HG02981 (cell line): Measurements from ENCODE around the gene UBE2E2.

Experiments used
- ATAC-seq: cut with Tn5 transposase; IDR thresholded peaks from one replicate; pipeline ENCODE4 v1.9.1; 2021; ENCODE audit warnings: mild to moderate bottlenecking, moderate library complexity; ENCODE audit not compliant: unreplicated experiment

The UBE2E2 gene

GRCh38 chr3:23567917-23568316, 364.8 kb downstream of the UBE2E2 start:
- ATAC-seq, result no peak

- ATAC-seq, result no peak
Observed at GRCh38 chr3:23573827-23574226, 370.7 kb downstream of the UBE2E2 start.

- no peak for ATAC-seq
Observed at GRCh38 chr3:23574822-23575315, 371.7 kb downstream of the UBE2E2 start.

GRCh38 chr3:23575697-23576096, 372.6 kb downstream of the UBE2E2 start:
- no peak for ATAC-seq

GRCh38 chr3:23576379-23576959, 373.3 kb downstream of the UBE2E2 start:
- ATAC-seq, result no peak

GRCh38 chr3:23580096-23580713, 377.1 kb downstream of the UBE2E2 start:
- no peak for ATAC-seq

- ATAC-seq, result no peak
Observed at GRCh38 chr3:23583980-23584740, 381.0 kb downstream of the UBE2E2 start.

GRCh38 chr3:23587513-23587912, 384.4 kb downstream of the UBE2E2 start:
- no peak for ATAC-seq

GRCh38 chr3:23588547-23588946, 385.4 kb downstream of the UBE2E2 start:
- no peak for ATAC-seq

- no peak for ATAC-seq
Observed at GRCh38 chr3:23589602-23590001, 386.5 kb downstream of the UBE2E2 start.

- peak; percentile 46 for ATAC-seq
Observed at GRCh38 chr3:23590424-23591273, 387.5 kb downstream of the UBE2E2 start.

GRCh38 chr3:23591374-23591773, 388.2 kb downstream of the UBE2E2 start:
- ATAC-seq, result no peak

- peak; percentile 81 for ATAC-seq
Observed at GRCh38 chr3:23592961-23593931, 390.1 kb downstream of the UBE2E2 start.

GRCh38 chr3:23594066-23594465, 390.9 kb downstream of the UBE2E2 start:
- ATAC-seq, result no peak

GRCh38 chr3:23594894-23595670, 392.0 kb downstream of the UBE2E2 start:
- ATAC-seq, result no peak

- ATAC-seq, result no peak
Observed at GRCh38 chr3:23595851-23596250, 392.7 kb downstream of the UBE2E2 start.

- no peak for ATAC-seq
Observed at GRCh38 chr3:23600167-23600871, 397.2 kb downstream of the UBE2E2 start.

GRCh38 chr3:23601091-23601822, 398.1 kb downstream of the UBE2E2 start:
- no peak for ATAC-seq
